ENCODE data around the gene CMTM7.
"Not testable (repeated sequence)": the region's sequence is repeated elsewhere in the genome, so short reads cannot be mapped to it uniquely, and the experiment has no call there.

CMTM7 gene

GRCh38 chr3:32383136-32383711 lies 8.4 kb upstream of the CMTM7 start:
- peak in 1 of 2 experiments; percentile 11 for DNase-seq

GRCh38 chr3:32384938-32385337 lies 6.7 kb upstream of the CMTM7 start:
- peak; percentile 32 to 50 for DNase-seq

DNA sequence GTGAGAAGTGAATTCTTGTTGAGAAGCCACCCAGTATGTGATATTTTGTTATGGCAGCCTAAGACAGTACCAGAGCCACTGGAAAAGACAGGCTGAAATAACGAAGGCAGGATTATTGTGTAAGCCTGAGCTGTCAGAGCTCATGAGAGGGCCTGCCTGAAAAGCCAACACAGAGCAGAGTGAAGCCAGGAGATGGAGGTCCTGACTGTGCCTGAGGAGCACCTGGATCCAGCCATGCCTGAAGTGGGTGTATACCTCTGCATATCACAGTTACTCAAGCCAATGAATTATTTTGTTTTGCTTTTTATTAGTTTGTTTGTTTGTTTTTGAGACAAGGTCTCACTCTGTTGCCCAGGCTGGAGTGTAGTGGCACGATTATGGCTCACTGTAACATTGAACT lies 4.1 kb upstream of the CMTM7 start:
- no peak for DNase-seq

- DNase-seq, result not testable (repeated sequence)
These were observed 2.1 kb upstream of the CMTM7 start for GRCh38 chr3:32389577-32389976.

- DNase-seq, result peak; percentile 36 to 42
These were observed 1.1 kb downstream of the CMTM7 start for GRCh38 chr3:32392536-32393302.

GRCh38 chr3:32395496-32395895 lies 3.8 kb downstream of the CMTM7 start:
- DNase-seq, result no peak

DNA sequence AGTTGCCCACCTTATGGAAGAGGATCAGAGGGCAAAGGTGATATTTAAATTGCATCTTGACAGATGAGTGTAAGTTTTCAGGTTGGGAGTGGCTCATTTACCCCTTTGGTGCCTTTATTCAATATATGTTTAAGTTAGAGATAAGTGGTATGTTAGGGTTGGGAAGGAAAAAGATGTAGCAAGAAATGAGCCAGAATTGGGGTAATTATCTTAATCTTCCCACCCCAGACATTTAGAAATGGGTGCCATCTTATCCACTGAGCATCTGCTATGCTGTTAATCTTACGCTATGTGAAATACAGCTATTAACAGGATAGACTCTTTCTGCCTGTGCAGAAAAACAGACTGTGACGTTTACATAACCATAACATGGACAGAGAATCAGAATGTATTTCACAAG lies 6.3 kb downstream of the CMTM7 start:
- DNase-seq, result no peak

DNA sequence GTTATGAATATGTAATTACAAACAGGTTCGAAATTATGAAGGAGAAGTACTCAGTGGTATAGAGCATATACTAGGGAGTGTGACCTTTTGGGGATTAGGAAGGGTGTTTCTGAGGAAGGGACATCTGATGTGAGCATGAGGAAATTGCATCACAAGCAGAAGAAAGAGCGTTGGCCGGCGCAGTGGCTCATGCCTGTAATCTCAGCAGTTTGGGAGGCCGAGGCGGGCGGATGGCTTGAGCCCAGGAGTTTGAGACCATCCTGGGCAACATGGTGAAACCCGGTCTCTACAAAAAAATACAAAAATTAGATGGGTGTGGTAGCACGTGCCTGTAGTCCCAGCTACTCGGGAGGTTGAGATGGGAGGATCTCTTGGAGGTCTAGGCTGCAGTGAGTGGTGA lies 6.9 kb downstream of the CMTM7 start:
- DNase-seq, result peak; percentile 23 to 47

GRCh38 chr3:32399030-32399620 lies 7.5 kb downstream of the CMTM7 start:
- DNase-seq, result peak; percentile 64 to 80

DNA sequence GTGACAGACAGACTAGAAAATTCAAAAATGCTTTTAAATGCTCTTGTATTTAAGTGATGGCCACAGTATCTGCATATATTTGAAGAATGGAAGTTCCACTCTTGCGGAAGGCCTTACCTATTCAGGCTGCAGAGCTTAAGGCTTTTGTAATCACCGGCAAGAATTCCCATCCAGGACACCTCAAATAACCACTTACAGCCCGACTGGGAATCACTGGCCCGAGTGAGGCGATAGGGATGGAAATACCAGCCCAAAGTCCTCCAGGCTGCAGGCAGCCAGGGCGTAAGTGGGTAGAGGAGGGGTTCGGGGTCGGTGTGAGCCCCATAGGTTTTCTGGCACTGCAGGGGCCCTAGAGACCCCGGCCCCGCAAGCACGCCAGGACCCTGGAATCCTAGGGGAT lies 9.5 kb downstream of the CMTM7 start:
- DNase-seq, result peak; percentile 22 to 38

- peak; percentile 98 to 99 for DNase-seq
These were observed 10.0 kb downstream of the CMTM7 start for GRCh38 chr3:32401556-32402081.

DNA sequence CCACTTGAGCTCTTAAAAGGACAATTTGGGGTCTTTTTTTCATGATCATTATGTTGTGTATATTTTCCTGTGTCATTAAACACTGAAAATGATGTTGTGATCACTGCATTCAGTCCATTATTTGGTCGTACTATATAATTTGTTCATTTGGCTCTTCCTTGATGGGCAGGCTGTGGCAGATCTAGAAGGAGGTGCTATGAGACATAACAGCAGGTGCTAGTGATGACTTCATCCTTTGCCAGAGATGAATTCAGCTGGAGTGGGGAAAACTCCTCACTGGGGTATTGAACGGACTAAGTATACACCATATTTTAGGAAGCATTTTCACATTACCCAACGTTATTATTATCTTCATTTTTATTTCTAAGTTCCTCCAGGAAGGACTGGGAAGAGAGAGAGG lies 12.0 kb downstream of the CMTM7 start:
- no peak for DNase-seq

DNA sequence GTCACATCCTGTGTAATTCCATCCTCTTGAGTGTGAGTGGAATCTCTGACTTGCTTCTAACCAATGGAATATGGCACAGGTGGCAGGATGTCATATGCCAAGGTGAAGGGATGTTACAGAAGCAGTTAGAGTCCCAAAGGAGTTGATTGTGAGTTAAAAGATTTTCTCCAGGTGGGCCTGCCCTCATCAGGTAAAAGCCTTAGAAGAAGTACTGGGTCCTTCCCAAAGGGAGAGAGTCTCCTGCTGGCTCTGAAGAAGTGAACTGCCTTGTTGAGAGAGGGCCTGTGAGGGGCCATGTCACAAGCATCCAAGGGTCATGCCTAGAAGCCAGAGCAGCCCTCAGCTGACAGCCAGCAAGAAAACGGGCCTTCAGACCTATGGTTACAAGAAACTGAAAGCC lies 13.1 kb downstream of the CMTM7 start:
- no peak for DNase-seq

DNA sequence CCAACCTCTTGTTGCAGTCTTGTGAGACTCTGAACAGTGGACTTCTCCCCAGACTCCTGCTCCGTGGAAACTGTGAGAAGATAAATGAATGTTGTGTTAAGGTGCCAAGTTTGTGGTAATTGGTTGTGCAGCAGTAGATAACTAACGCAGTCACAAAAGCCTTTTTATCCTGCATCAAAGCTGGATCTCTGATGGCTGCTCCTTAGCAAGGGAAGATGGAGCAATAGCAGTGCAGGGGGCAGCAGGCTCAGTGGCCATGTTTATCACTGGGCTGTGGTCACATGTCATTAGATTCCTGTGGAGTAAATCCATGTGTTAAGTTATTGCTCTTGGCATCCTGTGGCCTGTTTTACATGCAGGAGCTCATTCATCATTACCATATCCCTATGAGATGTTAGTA lies 13.5 kb downstream of the CMTM7 start:
- DNase-seq, result no peak

- DNase-seq, result no peak
These were observed 14.2 kb downstream of the CMTM7 start for GRCh38 chr3:32405711-32406323.

DNA sequence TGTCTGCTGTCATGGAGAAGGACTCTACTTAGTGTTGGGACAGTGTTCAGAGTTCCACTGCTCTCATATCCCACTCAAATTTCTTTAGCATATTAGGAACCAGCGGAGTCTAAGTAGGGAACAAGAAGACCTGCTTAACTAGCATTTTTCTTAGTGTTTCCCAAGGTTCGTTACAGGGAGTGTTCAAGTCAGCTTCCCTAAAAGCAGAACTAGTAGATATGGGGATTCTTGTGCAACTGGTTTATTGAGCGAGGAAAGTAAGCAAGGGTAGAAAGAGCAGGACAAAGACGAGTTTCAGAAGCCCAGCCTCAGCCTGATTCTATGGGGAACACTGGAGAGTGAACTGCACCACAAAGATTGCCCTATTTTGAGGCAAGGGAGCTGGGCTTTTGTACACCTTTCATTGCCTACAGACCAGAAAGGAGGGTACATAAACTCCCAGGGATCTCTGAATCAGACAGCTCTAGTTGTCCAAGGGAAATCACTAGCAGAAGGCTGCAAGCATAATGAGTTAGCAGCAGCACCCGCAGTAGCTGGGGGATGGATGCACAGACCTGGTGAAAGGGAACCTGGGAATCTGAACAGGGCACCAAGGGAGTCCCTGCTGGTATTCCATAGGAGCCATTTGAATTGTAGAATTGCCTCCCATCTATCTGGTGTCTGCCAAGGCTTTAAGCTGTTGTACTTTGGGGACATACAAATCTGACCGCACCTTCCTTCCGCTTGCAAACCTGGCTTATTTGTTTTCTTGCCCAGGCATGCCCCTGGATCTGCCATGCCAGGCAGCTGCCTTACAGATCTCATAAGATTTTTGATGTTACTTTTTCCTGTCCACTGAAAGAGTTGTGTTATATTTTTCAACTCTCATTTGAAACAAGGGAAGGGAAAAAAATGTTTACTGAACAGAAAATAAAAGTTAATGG lies 15.1 kb downstream of the CMTM7 start:
- DNase-seq, result peak; percentile 94 to 95

DNA sequence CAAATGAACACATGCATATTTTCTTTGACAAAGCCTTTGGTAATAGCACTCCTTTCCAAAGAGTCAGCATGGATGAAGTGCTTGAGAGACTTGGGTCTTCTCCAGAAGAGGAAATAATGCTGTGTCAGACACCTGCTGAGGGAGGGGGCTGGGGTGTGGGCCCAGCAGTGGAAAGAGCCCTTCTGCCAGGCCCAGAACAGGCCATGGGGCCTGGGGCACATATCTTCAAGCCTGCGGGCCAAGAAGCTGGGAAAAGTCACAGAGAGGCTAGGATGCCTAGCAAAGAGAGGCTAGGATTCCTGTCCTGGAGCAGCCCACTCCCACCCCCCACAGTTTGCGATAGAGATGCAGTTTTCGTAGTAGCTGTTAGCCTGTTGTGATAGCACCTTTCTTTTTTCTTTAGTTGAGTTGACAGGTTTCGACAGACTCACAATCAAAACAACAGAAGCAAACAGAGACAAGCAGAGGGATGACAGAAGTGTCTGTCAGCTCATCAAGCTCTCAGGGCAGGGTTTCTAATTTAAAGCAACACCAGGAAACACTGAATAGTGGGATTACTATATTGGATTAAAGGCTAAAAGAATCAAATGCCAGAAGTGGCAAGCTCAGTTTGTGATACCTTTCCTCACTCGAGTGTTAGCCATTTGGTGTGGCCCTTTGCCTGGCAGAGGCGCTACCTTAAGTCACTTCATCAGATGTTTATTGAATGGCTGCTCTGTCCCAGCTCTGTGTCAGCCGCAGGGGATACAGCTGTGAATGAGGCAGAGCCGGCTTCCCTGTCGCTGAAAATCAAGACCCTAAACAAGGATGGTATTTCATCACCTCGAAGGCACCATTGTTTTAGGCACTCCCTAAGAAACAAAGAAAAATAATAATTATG lies 19.0 kb downstream of the CMTM7 start:
- no peak for DNase-seq

DNA sequence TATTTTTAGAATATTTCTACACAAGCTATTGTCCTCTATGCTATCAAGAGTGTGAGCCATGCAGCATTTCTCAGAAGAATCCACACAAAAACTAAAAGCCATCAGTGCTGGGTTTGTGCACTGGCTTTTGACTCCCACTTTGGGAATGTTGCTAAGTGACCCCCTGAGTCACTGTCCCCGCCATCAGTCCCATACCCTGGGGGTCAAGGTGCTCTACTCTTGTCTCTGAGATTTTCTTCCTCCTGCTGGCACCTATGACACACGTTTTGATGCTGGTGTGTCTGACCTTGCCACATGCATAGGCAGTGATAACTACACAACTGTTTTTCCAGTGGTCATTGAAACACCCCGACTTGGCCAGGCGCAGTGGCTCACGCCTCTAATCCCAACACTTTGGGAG lies 19.8 kb downstream of the CMTM7 start:
- DNase-seq, result no peak

DNA sequence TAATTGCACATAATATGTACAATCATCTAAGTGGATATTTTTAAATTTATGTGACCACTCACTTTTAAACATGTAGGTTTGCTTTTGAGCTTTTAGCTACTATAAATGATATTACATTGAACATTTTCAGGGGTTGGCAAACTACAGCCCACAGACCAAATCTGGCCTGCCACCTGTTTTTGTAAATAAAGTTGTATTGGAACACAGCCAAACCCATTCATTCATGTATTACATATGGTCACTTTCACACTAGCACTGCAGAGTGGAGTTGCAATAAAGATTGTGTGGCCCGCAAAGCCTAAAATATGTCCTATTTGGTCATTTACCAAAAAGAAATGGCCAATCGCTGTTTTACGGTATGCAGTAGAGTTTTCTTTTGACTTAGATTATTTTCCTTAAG lies 21.2 kb downstream of the CMTM7 start:
- no peak for DNase-seq

GRCh38 chr3:32413845-32414521 lies 22.3 kb downstream of the CMTM7 start:
- DNase-seq, result no peak

All from Kasumi-1 (cell line).